NCI-H2171 (cell line): ENCODE data around the gene NARF.
"Not testable (repeated sequence)": the region's sequence is repeated elsewhere in the genome, so short reads cannot be mapped to it uniquely, and the experiment has no call there.

Experiments
- DNase-seq: peaks from one replicate; lab custom pipeline; 2025; lab: John Stamatoyannopoulos, UW

Gene NARF

DNA sequence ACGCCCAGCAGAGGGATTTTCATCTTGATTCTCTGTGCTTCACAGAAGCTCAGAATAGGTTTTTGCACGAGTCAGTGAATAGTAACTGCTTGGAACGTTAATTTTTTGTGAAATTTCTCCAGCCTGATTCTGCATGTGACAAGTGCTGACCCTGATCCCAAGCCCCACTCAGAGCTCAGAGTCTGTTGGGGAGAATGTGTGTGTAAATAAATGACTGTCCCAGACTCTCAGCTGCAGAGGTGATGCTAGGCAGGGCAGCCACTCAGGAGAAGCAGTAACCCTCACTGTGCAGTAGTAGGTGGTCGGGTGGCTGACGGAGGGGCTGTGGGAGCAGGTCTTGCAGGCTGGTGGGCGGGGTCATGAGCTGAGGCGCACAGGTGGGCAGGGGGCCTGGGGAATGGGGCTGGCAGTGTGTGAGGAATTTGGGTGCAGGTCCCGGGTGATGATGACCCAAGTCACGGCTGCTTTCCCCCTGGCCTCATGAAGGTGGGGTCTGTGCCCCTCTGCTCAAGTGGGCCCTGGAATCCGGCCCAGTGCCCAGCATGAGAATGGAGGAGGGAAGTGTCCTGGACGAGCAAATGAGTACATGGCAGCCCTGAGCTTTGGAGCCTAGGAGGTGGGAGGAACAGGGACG is 44.7 kb downstream of the NARF start:
- no peak for DNase-seq

DNA sequence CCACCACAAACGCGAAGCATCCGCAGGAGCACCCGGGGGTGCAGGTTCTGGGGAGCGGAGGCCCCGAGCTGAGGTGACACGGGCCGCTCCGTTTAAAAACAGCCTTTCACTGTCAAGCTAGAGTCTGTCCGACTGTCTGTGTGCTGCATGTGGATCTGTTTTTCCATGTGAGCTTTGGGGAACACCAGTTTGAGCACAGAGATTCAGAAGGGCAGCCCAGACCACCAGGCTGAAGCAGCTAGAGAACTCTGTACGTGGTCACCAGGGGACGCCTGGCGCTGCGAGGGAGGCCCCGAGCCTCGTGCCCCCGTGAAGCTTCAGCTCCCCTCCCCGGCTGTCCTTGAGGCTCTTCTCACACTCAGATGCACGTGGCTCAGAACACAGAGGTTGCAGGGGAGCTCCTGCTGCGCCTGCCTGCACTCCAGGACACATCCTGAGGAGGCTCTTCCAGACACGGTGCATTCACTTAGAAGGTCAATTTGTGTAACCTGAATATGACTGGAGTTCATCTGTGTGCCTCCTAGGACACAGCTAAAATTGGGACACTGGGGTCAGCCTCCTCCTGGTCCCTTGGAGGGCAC is 45.3 kb downstream of the NARF start:
- DNase-seq, result no peak

DNA sequence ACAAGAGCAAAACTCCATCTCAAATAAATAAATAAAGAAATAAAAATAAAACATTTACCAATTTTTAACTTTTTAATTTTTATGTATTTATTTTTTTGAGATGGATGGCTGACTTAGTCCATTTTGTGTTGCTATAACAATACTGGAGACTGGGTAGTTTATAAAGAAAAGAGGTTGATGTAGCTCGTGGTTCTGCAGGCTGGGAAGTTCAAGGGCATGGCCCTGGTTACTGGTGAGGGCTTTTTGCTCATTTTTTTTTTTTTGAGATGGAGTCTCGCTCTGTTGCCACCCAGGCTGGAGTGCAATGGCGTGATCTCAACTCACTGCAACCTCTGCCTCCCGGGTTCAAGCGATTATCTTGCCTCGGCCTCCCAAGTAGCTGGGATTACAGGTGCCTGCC is 46.8 kb downstream of the NARF start:
- DNase-seq, result no peak

DNA sequence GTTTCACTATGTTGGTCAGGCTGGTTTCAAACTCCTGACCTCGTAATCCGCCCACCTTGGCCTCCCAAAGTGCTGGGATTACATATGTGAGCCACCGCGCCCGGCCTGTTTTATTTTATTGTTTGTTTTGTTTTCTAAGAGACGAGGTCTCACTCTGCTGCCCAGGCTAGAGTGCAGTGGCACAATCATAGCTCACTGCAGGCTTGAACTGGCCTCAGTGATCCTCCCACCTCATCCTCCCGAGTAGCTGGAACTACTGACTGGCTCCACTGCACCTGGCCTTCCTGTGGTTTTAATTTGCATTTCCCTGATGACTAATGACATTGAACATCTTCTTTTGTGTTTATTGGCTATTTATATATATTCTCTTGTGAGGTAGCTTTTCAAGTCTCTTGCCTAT is 47.9 kb downstream of the NARF start:
- DNase-seq, result not testable (repeated sequence)

DNA sequence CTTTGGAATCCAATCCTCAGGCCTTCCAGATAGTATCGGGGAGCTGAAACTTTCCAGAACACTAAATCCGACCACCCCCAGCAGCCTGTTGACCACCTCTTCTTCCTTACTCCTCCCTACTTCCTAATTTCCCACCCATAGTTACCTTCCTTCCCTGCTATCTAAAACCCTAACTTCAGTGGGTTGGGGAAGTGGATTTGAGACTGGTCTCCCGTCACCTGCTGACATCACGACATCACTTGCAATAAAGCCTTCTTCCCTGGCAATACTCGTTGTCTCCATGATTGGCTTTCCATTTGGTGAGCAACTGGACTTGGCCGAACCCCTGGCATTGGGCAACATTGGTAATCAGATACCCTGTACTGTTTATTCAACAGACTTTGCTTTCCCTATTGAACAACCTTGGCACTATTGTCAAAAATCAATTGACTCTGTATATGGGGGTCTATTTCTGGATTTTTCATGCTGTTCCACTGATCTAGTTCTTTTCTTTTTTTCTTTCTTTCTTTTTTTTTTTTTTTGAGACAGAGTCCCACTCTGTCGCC is 49.2 kb downstream of the NARF start:
- no peak for DNase-seq

DNA sequence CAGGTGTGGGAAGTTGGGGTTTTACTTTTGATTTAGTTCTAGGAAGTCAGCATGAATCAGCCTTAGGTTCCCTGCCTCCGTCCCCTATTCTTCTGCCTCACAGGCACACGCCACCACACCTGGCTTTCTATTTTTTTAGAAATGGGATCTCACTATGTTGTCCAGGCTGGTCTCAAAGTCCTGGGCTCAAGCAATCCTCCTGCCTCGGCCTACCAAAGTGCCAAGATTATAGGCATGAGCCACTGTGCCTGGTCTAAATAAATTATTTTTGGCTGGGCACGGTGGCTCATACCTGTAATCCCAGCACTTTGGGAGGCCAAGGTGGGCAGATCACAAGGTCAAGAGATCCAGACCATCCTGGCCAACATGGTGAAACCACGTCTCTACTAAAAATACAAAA is 53.1 kb downstream of the NARF start:
- DNase-seq, result not testable (repeated sequence)

DNA sequence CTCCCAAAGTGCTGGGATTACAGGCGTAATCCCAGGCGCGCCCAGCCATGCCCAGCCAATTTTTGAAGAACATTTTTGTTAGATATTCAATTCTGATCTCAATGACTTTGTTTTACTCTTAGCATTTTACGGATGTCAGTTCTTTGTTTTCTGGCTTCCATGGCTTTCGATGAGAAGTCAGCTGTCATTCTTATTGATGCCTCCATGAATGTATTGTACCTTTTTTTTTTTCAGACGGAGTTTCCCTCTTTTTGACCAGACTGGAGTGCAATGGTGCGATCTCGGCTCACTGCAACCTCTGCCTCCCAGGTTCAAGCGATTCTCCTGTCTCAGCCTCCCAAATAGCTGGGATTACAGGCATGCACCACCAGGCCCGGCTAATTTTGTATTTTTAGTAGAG is 55.3 kb downstream of the NARF start:
- DNase-seq, result not testable (repeated sequence)

DNA sequence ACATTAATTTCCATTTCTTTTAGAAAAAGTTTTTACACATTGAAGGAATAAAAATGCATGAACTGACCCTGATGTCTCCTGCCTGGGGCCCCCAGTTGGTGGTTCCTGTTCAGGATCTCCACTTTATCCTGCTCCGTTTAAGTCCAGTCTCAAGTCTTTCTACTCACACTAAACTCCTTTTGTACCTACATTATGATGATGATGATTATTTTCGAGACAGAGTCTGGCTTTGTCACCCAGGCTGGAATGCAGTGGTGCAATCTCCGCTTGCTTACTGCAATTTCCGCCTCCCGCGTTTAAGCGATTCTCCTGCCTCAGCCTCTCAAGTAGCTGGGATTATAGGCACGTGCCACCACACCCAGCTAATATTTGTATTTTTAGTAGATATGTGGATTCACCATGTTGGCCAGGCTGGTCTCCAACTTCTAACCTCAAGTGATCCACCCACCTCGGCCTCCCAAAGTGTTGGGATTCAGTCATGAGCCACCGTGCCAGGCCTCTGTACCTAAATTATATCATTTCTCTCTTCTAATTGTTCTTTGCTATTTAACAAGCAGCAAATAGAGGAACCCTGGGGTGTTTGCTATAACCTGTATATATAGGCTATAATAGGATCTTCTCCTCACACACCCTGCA is 58.8 kb downstream of the NARF start:
- no peak for DNase-seq

DNA sequence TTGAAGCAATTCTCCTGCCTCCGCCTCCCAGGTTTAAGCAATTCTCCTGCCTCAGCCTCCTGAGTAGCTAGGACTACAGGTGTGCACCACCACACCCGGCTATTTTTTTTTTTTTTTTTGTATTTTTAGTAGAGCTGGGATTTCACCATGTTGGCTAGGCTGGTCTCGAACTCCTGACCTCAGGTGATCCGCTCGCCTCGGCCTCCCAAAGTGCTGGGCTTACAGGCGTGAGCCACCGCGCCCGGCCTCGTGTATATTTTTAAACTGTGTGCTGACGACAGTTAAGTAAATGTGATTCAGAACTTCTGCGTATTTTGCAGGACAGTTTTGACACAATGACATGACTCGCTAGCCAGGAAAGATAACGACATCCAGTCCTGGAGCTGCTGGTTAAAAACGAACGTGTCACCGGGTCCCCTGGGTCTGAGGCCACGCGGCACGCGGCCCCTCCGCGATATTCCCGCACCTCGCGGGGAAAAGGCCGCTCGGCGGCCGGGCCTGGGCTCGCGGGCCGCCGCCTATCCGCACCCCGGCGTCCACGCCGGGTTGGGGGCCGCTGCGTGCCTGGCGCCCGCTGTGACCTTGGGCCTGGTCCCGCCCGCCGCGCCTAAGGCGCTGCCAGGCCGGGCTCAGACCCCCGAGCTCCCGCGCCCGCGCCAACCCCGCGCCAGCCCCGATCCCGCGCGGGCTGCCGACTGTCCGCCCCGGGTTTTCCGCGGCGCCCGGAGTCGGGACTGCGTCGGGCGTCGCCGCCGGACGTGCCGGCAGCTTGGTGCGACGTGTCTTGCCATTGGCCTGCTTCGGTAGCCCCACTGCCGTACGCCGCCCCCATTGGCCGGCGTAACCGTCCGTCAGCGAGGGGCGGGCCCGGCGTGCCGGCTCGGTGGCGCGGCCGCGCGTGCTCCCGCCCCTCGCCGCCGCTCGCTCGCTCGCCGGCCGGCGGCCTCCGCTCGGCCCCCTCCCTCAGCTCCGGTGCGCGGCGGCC is 60.6 kb downstream of the NARF start, which contains the start of gene FOXK2:
TSS of gene FOXK2 (plus strand) at position 907 of the 985 bp plus-strand sequence. CDS start 157 bp downstream, outside the sequence.
- peak; percentile 88 for DNase-seq

DNA sequence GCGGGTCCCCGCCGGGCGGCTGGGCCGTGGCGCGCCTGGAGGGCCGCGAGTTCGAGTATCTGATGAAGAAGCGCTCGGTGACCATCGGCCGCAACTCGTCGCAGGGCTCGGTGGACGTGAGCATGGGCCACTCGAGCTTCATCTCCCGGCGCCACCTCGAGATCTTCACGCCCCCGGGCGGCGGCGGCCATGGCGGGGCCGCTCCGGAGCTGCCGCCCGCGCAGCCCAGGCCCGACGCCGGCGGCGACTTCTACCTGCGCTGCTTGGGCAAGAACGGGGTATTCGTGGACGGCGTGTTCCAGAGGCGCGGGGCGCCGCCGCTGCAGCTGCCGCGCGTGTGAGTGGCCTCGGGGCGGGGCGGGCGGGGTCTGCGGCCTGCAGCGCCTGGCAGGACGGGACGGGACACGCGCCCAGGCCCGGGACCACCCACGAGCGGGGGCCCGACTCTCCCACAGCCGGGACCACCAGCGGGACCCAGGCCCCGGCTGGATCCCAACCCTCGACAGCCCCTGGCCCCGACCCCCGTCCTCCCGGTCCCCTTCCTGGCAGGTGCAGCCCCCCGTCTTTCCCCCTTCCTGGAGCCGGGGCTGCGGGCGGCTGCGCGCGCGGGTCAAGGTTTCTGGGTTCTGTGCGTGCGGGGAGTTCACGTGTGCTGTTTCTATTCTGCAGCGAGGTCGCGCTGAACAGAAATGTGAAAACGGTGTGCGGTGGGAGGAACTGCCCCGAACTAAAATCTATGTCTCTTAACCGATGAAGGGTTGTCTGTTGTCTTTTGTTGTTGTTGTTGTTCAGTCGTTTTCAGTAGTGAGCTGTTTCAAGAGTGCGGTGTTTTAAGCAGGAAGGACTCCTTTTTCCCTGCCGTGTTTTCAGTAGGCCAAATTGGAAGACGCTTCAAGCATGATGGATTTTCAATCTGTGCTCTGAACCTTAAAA is 61.7 kb downstream of the NARF start:
- DNase-seq, result no peak

DNA sequence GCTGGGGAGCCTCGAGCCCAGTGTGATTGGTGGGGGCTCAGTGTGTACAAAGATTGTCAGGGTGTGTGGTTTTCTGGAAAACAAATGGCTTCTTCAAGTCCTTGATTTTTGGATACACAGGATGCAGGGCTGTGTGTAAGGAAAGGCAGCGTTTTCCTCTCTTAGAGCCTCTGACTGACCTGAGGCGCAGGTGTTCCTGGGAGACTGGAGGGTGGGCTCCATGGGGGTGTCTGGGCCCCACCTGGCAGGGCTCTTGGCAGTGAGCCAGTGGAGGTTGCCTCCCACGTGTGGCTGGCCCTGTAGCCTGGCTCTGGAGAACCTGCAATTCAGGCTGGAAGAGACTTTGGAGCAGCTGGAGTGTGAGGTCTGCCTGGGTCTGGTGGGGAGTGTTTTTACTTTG is 66.0 kb downstream of the NARF start:
- peak; percentile 80 for DNase-seq

DNA sequence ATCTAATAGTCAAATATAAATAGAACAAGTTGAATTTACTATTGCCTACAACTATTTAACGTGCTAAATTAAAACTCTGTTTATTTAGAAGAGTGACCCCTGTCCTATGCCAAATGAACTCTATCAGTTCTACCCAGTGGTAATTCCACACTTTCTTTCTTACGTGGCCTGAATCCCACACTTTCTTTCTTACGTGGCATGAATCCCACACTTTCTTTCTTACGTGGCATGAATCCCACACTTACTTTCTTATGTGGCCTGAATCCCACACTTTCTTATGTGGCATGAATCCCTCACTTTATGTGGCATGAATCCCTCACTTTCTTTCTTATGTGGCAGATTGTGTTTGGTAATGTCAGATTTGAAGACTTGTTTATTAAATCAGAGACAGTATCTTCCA is 67.2 kb downstream of the NARF start:
- no peak for DNase-seq

DNA sequence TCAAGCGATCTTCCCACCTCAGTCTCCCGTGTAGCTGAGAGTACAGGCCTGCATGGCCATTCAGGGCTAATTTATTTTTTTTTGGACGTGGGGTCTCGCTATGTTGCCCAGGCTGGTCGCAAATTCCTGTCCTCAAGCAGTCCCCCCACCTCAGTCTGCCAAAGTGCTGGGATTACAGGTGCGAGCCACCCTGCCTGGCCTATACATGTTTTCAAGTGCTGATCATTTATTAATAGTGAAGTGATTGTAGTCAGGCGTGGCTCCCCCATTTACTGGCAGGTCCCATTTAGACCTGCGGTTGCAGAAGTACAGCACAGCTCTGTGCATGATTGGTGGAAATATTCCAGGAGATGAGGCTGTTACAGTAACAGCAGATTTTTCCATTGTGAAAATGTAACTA is 69.4 kb downstream of the NARF start:
- no peak for DNase-seq

DNA sequence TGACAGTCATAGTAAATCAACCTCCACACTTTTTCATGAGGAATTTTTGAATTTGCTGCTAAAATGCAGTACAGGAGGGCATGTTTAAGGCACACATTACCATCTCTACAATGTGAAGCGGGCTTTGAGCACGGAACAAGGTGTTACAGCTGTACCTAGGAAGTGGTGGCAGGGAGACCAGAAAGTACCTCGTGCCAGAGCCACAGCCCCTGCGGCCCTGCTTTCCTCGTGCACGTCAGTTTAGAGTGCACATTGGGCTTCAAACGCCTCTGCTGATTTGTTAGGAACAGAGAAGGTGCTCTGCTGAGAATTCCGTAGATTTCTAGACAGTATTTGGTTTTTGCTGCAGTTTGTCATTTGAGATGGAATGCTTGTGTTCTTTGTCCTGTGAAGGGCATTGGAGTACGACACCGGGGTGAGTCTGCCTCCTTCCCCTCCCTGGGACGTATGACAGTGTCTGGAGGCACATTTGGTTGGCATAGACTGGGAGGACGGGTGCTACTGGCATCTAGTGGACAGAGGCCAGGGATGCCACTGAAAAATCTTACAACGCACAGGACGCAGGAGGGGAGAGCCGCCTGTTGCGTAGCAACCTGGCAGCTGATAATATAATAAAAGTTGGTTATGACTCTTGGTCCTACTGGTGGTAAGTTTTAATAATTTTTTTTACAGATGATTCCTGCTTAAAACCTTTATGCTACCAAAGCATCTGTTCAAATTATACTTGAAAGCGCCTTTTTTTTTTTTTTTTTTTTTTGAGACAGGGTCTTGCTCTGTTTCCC is 70.1 kb downstream of the NARF start:
- DNase-seq, result no peak

DNA sequence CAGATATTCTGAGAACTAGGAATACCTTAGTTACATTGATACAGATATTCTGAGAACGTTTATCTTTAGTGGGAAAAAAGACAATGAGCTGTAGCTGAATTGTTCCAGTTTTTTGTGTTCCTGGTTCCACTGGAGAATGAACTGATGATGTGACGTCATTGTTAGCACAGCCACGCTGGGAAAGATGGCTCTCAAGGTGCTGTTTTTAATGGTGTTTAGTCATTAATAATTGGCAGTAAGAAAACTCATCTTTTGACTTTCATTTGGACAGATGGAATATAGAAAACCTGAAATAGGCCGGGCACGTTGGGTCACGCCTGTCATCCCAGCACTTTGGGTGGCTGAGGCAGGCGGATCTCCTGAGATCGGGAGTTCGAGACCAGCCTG is 71.4 kb downstream of the NARF start:
- no peak for DNase-seq

DNA sequence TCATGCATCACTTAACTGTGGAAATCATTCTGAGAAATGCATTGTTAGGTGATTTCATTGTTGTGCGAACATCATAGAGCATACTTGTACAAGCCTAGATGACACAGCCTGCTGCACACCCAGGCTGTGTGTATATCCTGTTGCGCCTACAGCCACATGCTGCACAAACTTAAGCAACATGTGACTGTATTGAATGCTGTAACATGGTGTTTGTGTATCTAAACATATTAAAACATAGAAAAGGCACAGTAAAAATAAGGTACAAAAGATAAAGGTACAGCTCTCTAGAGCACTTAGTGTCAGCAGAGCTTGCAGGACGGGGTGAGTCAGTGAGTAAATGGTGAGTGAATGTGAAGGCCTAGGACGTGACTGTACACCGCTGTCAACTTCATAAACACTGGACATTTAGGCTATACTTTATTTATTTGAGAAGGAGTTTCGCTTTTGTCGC is 72.9 kb downstream of the NARF start:
- DNase-seq, result no peak

DNA sequence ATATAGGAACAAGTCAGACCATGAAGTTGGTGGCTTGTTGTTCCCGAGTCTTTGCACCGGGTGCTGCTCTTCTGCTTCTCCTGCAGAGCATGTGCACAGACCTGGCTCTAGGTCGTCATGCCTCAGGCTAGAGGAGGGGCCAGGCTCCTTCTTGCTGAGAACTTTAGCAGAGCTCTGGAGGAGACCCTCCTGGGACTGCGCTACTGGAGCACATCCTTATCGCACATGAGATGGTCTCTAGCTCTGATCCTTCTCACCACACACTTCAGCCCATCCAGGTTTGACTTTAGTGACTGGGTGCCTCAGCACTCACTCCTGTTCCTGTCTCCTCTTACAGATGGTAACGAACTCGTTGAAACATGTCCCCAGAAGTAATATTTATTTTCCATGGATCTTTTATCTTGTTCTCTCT is 75.9 kb downstream of the NARF start:
- DNase-seq, result no peak

DNA sequence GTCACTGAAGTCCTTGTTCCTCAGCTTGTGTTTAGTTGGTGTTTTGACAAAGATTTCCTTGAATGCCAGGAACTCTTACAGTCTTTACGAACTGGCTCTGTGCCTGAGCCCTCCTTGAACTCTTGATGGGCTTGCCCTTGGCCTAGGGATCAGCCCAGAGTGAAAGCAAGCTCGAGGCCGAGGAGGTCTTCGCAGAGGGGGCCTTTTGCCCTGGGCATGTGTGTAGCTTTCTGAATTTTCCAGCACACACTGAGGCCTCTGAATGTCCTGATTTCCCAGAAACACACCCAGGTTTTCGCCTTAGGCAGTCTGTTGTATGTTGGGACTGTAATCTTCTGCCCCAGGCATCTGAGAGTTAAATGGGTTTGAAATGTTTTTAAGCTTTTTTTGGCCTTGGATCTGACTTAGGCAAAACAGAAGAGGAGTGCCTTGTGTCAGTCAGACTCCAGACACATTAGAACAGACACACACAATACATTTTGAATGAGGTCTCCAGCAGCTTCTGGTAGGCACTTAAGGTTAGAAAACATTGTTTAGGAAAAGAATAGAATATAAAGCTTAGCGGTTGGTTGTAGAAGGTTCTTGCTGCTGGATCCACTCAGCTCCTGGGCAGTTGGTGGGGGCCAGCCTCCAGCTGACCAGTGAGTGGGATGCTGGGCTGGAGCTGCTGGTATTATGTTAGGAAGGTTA is 78.1 kb downstream of the NARF start:
- no peak for DNase-seq

DNA sequence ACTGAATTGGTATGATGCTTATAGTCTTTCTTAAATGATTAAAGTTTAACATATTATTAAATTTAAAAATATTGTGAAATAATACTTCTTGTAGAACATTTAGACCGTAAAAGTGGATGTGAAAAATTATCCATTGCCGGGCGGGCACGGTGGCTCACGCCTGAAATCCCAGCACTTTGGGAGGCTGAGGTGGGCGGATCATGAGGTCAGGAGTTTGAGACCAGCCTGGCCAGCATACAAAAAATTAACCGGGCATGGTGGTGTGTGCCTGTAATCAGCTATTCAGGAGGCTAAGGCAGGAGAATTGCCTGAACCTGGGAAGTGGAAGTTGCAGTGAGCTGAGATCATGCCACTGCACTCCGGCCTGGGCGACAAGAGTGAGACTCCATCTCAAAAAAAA is 78.7 kb downstream of the NARF start:
- not testable (repeated sequence) for DNase-seq
